ENCODE data around the gene PRR30.

PRR30 gene

DNA sequence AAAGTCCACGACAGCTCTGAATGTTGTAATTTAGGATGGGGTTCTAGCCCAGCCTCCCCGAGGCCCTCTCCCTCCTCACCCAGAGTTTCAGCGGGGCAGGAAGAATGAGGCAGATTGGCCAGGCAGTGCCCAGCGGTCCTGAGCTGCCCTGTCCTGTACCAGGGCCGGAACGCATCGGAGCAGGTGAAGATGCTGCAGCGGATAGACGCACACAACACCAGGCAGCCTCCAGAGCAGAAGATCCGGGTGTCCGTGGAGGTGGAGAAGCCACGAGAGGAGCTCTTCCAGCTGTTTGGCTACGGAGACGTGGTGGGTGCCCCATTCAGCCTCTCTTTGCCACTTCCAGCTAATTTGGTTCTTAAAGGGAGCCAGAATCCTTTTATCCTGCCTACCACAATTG is 41.9 kb downstream of the PRR30 start:
- DNase-seq (ENCODE audit: low spot score), result no peak

GRCh38 chr2:27096748-27097297 is 42.4 kb downstream of the PRR30 start:
- DNase-seq (ENCODE audit: low spot score), result no peak

DNA sequence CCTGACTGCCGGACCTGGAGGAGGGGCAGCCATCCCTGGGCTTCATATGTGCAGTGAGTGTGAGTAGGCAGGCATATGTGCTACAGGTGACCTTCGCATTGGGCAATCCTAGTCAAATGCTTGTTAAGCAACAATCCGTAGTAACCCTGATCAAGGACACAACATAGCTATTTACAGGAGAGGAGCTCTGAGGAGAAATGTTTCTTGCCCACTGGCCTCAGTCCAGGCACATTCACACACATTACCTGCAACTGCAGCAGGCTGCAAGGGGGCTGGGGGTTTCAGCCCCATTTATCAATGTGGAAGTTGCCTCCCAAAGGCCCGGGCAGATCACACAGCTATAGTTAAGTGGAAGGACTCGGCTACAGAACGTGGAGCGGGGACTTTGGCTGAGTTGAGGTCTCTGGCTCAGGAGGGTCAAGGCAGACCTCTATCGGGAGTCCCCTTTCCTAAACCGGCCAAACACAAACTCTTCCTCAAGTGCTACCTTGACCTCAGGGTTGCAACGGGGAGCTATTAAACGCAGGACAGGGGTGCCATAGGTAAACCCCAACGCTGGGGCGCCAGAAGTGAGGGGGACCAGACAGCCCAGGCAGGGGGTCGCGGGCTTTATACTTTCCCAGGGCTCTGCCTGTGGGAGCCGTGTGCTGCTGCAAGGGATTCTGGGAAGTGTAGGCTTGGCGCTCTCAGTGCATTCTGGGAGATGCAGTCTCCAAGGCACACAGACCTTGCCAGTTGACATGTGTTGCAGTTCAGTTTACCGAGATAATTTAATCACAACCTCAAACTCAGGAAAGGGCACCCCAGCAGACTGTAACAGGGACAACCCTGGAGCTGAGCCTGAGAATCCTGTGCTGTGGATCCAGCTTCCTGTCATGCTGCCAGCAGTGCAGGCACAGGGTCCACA is 43.2 kb downstream of the PRR30 start:
- peak; percentile 85 for DNase-seq (ENCODE audit: low spot score)

- DNase-seq (ENCODE audit: low spot score), result no peak
Observed at GRCh38 chr2:27095427-27095744, 43.8 kb downstream of the PRR30 start.

DNA sequence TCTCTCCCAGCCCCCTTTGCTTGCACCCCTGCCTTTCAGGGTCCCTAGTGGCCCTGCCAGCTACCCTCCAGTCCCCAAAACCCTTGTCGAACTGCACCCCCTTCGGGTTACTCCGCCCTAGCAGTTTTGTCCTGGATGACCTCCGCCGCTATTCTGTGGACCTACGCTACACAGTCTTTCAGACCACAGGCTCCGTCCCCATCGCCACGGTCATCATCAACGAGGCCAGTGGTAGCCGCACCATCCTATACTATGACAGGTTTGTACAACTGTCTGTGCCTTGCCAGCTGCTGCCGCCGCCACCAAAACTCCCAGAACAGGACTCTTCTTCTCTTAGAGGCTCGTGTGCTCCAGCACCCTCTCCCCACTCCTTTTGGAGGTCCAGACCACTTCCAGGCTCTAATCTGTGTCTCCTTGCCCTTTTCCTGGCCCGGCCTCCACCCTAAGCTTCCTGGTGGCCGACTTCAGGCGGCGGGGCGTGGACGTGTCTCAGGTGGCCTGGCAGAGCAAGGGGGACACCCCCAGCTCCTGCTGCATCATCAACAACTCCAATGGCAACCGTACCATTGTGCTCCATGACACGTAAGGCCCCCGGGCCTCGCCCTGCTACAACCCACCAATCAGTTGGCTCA is 44.7 kb downstream of the PRR30 start:
- DNase-seq (ENCODE audit: low spot score), result no peak

- no peak for DNase-seq (ENCODE audit: low spot score)
Observed at GRCh38 chr2:27093430-27094352, 45.5 kb downstream of the PRR30 start.

DNA sequence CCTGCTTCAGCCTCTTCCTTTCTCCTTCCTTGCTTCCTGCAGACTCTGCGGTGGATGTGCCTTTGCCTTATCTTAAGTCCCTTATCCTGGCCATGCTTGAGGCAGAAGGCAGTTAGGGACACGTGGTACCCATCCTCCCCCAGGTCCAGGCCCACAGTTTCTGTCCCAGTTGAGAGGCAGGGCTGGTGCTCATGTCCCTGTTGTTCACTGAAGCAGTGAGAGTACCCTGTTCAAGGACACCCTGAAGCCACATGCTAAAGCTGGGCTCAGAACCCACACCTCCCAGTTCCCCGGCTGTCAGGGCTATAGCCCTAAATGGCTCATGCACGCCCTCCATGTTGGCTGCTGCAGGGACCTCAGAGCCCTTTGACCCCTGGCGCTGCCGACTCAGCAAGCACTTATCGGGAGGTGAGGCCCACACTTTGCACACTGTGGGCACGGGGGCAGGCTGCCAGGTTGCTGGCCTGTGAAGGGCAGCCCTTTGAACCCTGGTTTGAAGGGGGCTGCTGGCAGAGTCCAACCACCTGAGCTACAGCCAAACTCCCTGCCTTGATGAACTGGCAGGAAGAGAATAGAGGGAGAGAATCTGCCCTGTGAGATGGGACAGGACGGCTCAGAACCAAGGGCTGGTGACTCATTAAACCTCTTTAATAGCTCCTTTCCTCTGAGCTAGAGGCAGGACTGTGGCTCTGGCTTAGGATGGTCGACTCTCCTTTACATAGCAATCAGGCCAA is 46.3 kb downstream of the PRR30 start:
- DNase-seq (ENCODE audit: low spot score), result no peak

GRCh38 chr2:27091746-27092695 is 47.2 kb downstream of the PRR30 start:
- DNase-seq (ENCODE audit: low spot score), result no peak

DNA sequence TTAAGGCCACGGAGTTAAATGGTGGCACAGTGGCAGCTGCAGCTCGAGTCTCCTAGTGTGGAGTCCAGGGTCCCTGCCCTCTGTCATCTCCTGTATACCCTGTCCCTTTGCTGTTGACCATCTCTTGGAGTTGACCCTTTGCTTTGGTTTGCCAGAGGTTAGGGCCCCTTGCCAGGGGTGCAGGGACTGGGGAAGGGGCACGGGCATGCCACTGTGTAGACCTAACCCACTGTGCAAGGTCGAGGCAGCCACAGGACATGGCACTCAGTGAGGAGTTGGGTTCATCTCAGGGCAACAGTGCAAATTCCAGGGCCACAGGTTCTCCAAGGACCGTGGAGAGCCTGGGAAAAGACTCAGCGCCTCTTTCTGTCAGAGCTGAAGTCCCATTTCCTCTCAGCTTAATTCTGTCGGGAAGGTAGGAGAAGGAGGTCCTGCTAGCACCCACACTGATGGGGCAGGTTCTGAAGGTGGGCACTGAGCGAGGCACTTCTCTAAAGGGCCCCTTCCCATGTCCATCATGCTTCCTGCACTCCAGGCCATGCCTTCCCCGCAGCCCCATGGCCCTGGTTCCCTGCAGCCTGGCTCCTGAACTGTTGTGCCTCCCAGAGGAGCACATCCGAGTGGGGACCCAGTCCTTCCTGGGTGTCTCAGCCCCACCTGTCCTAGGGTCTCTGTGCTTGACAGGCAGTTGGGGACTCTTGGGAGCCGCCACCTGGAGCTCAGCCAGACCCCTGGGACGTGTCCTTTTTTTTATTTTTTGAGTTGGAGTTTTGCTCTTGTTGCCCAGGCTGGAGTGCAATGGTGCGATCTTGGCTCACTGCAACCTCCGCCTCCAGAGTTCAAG is 49.9 kb downstream of the PRR30 start:
- DNase-seq (ENCODE audit: low spot score), result no peak

DNA sequence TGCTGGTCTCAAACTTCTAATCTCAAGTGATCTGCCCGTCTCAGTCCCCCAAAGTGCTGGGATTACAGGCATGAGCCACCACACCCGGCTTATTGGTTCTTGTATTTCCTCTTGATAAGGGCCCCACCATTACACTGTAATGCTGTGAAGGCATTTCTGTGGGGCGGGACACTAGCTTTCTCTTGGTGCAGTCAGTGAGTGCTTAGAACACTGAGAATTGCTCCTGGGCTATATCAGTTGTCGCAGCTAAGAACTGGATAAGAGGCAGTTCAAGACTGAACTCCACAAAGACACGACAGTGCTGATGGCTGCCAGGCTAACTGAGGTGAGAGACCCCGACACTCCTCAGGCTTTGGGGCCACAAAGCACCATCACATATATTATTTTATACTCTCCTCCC is 50.6 kb downstream of the PRR30 start:
- DNase-seq (ENCODE audit: low spot score), result no peak

DNA sequence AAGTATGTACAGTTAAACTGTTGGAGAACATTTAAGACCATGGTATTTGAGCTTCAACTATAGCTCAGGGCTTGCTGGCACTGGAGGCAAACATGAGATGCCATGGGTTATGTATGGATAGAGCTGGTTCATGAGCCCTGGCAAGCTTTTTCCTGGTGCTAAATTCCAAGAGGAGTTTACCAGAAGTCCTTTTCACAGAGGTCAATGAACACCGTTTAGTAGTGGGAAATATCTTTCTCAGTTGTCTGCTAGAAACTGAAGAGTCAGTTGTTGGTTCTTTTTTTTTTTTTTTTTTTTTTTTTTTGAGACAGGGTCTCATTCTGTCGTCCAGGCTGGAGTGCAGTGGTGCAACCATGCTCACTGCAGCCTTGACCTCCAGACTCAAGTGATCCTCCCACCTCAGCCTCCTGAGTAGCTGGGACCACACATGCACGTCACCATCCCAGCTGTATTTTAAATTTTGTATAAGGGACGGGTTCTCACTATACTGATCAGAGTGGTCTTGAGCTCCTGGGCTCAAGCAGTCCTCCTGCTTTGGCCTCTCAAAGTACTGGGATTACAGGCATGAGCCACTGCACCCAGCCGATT is 51.3 kb downstream of the PRR30 start:
- no peak for DNase-seq (ENCODE audit: low spot score)
